Sciatic nerve (tissue), 2 donors: ENCODE data around the gene KLHDC9. TPM values are rescaled to one million over a fixed set of nuclear protein-coding genes. Genes with fewer than 3 reads are reported as not detected.
"Not testable (repeated sequence)": the region's sequence is repeated elsewhere in the genome, so short reads cannot be mapped to it uniquely, and the experiment has no call there.

Source experiments
- ATAC-seq: fragments of 200-7000 bp; cut with Tn5 transposase; one replicate; pipeline ENCODE4 v1.9.1; 2020; ENCODE audit warnings: mild to moderate bottlenecking, moderate library complexity
- DNase-seq: peaks from one replicate; pipeline ENCODE4 v3.0.0-alpha.2; 2020; ENCODE audit warnings: low spot score
- intact Hi-C: fragments of 100-400 bp; cut with DNase I; formaldehyde crosslinking; loops from one replicate; pipeline ENCODE4 v1.14.2; 2022
- total RNA-seq: library from RNA; stranded (reverse); fragmentation: NEBNext Ultra II Directional; extraction: Animal tissue kit (Norgen Biotek cat#: 25700); gene quantifications from one replicate; pipeline ENCODE4 v1.2.1, GENCODE V29; 2021
- donor health status: DM: no; HTN: no; CAD: no.
- donor health status: DM: no; HTN: no; CAD: no.

KLHDC9 gene
- total RNA-seq, 1 donor from 2014 or later = 6.6 TPM

- intact Hi-C loops = loop anchor here (10.0 kb wide), 1 partner anchor 96 kb away; no protein-coding TSS in a partner anchor
- ATAC-seq (no peak), DNase-seq (no peak)
Measured at GRCh38 chr1:161091093-161091492, 7.1 kb upstream of the KLHDC9 start.

- DNase-seq (no peak), ATAC-seq (no peak)
- intact Hi-C loops = loop anchor here (10.0 kb wide), 1 partner anchor 97 kb away; no protein-coding TSS in a partner anchor
Measured at GRCh38 chr1:161091796-161092507, 6.2 kb upstream of the KLHDC9 start.

- ATAC-seq (no peak), DNase-seq (no peak)
- intact Hi-C loops = loop anchor here (10.0 kb wide), 1 partner anchor 98 kb away; no protein-coding TSS in a partner anchor
Measured at GRCh38 chr1:161092621-161093028, 5.5 kb upstream of the KLHDC9 start.

- DNase-seq (no peak), ATAC-seq (no peak)
- intact Hi-C loops = loop anchor here (10.0 kb wide), 1 partner anchor 100 kb away; no protein-coding TSS in a partner anchor
Measured at GRCh38 chr1:161094481-161094880, 3.7 kb upstream of the KLHDC9 start.

- intact Hi-C loops = loop anchor here (10.0 kb wide), 1 partner anchor 100 kb away; no protein-coding TSS in a partner anchor
- DNase-seq = no peak
Measured at GRCh38 chr1:161095230-161095629, 2.9 kb upstream of the KLHDC9 start.

GRCh38 chr1:161096015-161096414, 2.1 kb upstream of the KLHDC9 start:
- DNase-seq (no peak), ATAC-seq (no peak)
- intact Hi-C loops = loop anchor here (10.0 kb wide), 1 partner anchor 101 kb away; no protein-coding TSS in a partner anchor

More at GRCh38 chr1:161095230-161095629, 2.9 kb upstream of the KLHDC9 start:
- no peak for ATAC-seq

- DNase-seq = peak; percentile 54
- ATAC-seq = peak; percentile 74
- intact Hi-C loops = loop anchor here (10.0 kb wide), 1 partner anchor 102 kb away; no protein-coding TSS in a partner anchor
Measured at GRCh38 chr1:161096530-161096929, 1.6 kb upstream of the KLHDC9 start.

GRCh38 chr1:161099090-161099802, 1.1 kb downstream of the KLHDC9 start:
- ATAC-seq (no peak), DNase-seq (peak; percentile 53)
- intact Hi-C loops = loop anchor here (10.0 kb wide), 1 partner anchor 104 kb away; no protein-coding TSS in a partner anchor

- peak; percentile 45 for DNase-seq
- intact Hi-C loops = no loop called here
- no peak for ATAC-seq
Measured at GRCh38 chr1:161100556-161100955, 2.4 kb downstream of the KLHDC9 start.

GRCh38 chr1:161106431-161106830, 8.3 kb downstream of the KLHDC9 start:
- intact Hi-C loops = no loop called here
- DNase-seq (no peak), ATAC-seq (no peak)

GRCh38 chr1:161111117-161111516, 13.0 kb downstream of the KLHDC9 start:
- intact Hi-C loops = no loop called here
- no peak for DNase-seq
- ATAC-seq = no peak

- DNase-seq (no peak), ATAC-seq (no peak)
- intact Hi-C loops = no loop called here
Measured at GRCh38 chr1:161111527-161111926, 13.4 kb downstream of the KLHDC9 start.

- DNase-seq (no peak), ATAC-seq (no peak)
- intact Hi-C loops = no loop called here
Measured at GRCh38 chr1:161113915-161114314, 15.8 kb downstream of the KLHDC9 start.

GRCh38 chr1:161114556-161114955, 16.4 kb downstream of the KLHDC9 start:
- intact Hi-C loops = no loop called here
- ATAC-seq = no peak
- no peak for DNase-seq

- intact Hi-C loops = no loop called here
- DNase-seq (no peak), ATAC-seq (no peak)
Measured at GRCh38 chr1:161115132-161115711, 17.1 kb downstream of the KLHDC9 start.

- intact Hi-C loops, ATAC-seq, DNase-seq: not testable (repeated sequence)
Measured at GRCh38 chr1:161115961-161116360, 17.8 kb downstream of the KLHDC9 start.

GRCh38 chr1:161117759-161118581, 19.8 kb downstream of the KLHDC9 start, which contains the start of the genes NIT1 and PFDN2:
Gene NIT1 (plus strand): TSS chr1:161118105. CDS start chr1:161118177, 72 bp downstream.
Gene PFDN2 (minus strand): TSS chr1:161118037. CDS start chr1:161118026, 11 bp downstream.
- DNase-seq (peak; percentile 93), ATAC-seq (peak; percentile 96)

GRCh38 chr1:161119092-161119903, 21.1 kb downstream of the KLHDC9 start:
- intact Hi-C loops = no loop called here

More at GRCh38 chr1:161117759-161118581, 19.8 kb downstream of the KLHDC9 start, which contains the start of the genes NIT1 and PFDN2:
- intact Hi-C loops = no loop called here

More at GRCh38 chr1:161119092-161119903, 21.1 kb downstream of the KLHDC9 start:
- ATAC-seq (peak; percentile 19), DNase-seq (no peak)
